DMS53 (cell line): ENCODE results near the gene AGPS.
"Not testable (repeated sequence)": the region's sequence is repeated elsewhere in the genome, so short reads cannot be mapped to it uniquely, and the experiment has no call there.

Experiments used
- DNase-seq: peaks from one replicate; lab custom pipeline; 2025; lab: John Stamatoyannopoulos, UW

Gene AGPS

GRCh38 chr2:177424120-177424519 is 31.5 kb downstream of the AGPS start:
- DNase-seq: not testable (repeated sequence)

- not testable (repeated sequence) for DNase-seq
These were observed 32.0 kb downstream of the AGPS start for GRCh38 chr2:177424620-177425019.

DNA sequence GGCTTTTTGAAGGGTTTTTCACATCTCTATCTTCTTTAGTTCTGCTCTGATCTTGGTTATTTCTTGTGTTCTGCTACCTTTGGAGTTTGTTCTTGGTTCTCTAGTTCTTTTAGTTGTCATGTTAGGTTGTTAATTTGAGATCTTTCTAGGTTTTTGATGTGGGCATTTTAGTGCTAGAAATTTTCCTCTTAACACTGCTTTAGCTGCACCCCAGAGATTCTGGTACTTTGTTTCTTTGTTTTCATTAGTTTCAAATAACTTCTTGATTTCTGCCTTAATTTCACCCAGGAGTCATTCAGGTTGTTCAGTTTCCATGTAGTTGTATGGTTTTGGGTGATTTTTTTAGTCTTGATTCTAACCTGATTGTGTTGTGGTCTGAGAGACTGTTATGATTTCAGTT is 34.7 kb downstream of the AGPS start:
- no peak for DNase-seq

DNA sequence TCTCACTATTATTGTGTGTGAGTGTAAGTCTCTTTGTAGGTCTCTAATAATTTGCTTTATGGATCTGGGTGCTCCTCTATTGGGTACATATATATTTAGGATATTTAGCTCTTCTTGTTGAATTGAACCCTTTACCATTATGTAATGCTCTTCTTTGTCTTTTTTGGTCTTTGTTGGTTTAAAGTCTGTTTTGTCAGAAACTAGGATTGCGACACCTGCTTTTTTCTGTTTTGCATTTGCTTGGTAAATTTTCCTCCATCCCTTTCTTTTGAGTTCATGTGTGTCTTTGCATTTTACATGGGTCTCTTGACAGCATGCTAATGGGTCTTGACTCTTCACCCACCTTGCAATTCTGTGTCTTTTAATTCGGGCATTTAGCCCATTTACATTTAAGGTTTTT is 35.4 kb downstream of the AGPS start:
- DNase-seq: not testable (repeated sequence)

DNA sequence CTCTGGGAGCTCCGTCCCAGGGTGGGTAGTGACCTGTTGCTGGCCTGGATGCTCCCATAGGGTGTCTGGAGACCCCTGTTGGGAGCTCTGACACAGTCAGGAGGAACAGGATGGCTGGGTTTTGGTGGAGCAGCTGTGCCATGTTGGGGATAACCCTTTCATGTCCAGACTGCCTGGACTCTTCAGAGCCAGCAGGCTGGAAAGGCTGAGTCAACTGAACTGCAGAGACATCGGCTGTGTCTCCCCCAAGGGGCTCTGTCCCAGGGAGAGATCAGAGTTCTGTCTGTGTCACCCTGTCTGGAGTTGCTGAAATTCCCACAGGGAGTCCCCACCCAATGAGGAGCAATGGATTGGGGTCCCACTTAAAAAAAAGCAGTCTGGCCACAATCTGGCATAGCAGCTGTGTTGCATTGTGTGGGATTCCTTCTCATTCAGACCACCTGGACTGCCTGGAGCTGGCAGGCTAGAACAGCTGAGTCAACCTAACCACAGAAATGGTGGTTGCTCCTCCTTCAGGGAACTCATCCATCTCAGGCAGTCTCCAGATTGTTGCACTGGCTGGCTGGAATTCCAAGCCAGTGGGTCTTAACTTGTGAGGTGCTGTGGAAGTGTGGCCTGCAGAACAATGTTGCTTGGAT is 37.2 kb downstream of the AGPS start:
- DNase-seq: no peak

- DNase-seq: no peak
These were observed 37.8 kb downstream of the AGPS start for GRCh38 chr2:177430411-177430810.

DNA sequence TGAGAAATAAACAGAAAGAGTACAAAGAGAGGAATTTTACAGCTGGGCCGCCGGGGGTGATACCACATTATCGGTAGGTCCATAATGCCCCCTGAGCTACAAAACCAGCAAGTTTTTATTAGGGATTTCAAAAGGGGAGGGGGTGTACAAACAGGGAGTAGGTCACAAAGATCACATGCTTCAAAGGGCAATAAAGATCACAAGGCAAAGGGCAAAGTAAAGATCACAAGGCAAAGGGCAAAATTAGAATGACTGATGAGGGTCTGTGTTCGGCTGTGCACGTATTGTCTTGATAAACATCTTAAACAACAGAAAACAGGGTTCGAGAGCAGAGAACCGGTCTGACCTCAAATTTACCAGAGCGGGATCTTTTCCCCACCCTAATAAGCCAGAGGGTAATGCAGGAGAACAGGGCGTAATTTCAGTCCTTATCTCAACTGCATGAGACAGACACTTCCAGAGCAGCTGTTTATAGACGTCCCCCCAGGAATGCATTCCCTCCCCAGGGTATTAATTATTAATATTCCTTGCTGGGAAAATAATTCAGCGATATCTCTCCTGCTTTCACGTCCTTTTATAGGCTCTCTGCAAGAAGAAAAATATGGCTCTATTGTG is 38.6 kb downstream of the AGPS start:
- DNase-seq: not testable (repeated sequence)

DNA sequence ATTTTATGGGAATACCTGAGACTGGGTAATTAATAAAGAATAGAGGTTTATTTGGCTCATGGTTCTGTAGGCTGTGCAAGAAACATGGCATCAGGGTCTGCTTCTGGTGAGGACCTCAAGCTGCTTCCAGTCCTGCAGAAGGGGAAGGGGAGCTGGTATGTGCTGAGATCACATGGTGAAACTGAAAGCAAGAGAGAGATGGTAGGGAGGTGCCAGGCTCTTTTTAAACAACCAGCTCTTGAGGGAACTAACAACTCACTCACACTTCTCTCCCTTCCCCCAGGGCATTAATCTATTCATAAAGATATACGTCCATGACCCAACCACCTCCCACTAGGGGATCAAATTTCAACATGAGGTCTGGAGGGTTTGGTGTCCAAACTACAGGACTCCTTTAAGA is 40.1 kb downstream of the AGPS start:
- no peak for DNase-seq

DNA sequence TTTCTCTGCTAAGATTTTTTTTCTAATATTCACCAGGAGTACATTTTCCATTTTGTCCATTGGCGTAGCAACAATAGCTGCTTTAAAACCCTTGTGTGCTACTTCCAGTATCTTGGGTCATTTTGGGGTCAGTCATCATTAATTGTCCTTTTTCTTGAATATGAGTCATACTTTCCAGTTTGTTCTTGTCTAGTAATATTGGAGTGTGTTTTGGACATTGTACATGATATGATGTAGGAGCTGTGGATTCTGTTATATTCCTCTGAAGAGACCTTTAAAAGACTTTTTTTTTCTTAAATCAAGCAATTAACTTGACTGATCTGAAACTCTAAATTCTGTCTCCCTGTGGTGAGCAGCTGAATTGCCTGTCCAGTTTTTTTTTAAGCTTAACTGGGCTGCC is 40.8 kb downstream of the AGPS start:
- DNase-seq: peak; percentile 28

DNA sequence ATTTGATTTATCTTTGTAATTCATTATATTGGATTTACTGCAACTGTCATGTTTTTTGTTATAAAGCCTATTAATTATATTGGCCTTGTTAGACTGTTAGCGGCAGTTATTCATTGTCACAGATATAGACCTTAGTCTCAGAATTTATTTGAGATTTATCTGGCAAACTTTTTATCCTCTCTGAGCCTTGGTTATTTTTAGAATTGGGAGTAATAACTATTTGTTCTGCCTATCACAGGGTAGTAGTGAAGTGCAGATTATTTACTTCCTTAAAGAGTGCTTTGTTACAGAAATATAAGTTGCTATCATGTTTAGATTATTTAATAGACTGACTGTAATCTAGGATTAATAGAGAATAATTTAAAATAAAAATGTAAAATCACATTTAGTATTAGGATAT is 41.9 kb downstream of the AGPS start:
- no peak for DNase-seq

- DNase-seq: no peak
These were observed 52.6 kb downstream of the AGPS start for GRCh38 chr2:177445200-177445599.

- DNase-seq: no peak
These were observed 55.5 kb downstream of the AGPS start for GRCh38 chr2:177448031-177448430.

GRCh38 chr2:177449159-177449558 is 56.6 kb downstream of the AGPS start:
- DNase-seq: no peak

- no peak for DNase-seq
These were observed 62.6 kb downstream of the AGPS start for GRCh38 chr2:177455187-177455586.

- not testable (repeated sequence) for DNase-seq
These were observed 67.2 kb downstream of the AGPS start for GRCh38 chr2:177459756-177460155.

GRCh38 chr2:177460973-177461585 is 68.5 kb downstream of the AGPS start:
- no peak for DNase-seq

DNA sequence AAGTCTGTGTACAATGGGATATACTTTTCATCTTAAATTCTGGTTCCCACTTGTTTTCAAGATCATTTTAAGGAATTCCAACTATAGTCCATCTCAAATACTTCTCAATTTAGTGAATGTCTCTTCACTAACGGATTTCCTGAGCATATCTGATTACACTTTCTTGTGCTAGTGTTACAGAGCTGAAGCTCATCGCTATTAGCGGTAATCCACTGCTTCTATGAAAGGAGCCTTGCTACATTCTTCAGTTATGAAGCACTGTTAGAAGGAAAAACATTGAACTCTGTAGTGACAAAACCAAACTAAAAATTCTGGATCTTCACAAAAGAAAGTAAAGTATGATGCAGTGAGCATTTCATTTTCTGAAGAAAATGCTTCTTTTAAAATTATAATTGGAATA is 72.0 kb downstream of the AGPS start:
- no peak for DNase-seq

DNA sequence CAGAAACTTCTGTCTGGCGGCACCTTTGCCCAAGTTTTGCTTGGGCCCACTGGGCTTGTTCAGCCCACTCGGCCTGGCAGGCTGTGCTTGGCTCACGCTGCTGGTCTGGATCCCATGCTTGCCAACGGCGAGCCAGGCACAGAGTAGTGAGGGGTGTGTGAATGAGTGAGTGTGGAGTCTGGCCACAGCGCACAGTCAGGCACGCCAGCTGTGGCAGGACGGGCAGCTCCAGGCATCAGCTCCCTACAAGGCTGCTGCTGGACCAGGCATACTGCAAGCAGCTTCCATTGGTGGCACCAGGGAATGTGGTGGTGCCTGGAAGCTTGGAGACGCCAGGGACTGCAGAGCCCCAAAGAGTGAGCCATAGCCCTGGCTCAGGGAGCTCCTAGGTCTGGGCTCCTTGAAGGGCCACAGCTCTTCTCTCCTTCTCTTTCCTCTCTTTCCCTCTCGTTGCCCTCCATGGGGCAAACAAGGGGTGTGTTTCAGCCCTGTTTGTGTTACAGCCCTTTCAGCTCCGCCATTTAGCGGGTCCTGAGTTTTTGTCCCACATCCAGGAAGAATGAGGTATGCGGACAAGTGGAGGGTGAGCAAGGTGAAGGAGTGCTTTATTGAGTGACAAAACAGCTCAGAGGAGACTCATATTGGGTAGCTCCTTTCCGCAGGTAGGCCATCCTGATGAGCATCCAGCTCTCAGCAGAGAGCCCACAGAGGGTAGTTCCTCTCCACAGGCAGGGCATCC is 73.0 kb downstream of the AGPS start:
- no peak for DNase-seq

DNA sequence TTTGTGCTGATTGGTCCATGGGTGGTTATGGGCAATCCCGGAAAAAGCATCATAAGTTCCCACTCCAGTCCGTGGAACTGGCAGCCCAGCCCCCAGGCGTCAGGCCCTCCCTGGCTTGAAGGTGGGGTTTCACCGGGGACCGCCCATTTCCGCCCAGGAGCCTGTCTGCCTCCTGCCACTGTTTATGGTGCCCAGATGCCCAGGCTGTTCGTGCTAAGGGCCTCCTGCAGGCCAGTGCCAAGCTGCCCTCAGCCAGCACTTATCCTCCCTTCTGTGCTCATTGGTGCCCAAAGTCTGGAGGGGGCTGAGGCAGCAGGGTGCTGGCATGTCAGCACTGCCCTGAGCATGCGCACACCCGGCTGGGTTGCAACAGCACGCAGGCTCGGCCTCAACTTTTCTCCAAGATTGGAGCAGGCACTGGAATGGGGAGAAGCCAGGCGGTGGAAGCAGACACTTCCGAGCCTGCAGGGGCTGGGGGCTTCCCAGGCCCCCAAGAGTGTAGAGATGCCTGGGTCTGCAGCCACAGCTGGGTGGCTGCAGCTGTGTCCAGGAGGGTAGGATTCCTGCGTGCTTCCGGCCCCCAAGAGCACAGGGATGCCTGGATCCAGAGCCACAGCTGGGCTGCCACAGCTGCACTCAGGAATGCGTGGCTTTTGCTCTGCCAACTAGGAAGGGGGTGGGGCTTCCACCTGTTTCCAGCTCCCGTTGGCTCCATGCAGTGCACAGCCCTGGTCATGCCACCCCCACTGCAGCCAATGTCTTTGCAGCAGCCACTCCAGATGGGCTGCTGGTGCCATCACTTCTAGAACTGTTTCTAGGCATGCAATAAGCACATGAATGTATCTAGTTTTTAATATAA is 74.0 kb downstream of the AGPS start:
- no peak for DNase-seq

DNA sequence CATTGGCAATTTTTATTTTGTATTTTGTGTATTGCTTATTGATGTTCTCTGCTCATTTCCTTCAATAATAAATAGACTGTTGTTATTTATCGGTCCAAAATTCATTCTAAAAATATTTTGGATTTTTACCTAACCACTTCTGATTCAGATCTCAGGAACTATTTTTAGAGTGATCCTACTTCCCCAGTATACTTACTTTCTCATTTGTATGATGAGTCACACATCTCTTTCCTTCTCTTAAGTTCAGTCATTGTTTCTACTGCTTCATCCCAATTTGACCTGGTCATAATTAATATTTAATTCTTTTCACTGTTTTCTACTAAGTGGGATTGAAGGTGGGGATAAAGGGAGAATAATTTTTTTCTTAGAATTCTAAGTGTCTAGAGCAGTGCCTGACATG is 75.1 kb downstream of the AGPS start:
- DNase-seq: no peak

DNA sequence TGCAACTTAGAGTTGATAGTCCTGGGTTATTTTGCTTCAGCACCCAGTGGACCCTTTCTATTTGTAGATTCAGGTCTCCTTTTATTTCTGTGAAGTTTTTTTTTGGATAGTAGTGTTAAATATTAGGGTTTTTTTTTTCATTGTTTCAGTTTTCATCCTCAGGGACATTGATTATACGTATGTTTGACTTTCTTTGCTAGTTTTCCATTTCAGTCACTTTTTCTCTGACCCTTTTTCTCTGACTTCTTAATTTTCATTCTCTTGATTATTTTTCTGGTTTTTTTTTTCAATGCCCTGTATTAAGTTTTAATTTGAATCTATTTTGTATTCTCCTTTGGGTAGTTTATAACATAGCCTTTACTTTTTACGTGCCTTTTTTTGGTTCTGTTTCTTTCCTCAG is 79.4 kb downstream of the AGPS start:
- DNase-seq: no peak

DNA sequence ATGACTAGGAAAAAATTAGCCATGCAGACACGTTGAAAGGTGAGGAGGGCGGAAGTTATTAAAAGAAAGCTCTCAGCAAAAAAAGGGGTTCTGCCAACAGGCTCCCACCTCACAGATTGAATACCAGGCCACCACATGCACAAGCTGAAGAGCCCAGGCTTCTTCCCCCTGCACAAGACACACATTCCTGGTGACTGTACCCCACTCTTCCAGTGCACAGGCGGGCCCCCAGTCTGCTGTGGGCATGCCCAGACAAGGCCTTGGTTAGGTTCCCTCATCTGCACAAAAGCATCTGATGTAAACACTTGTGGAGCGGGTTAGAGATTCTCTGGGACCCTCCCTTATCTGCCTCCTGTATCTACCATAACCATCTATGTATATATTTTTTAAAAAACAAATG is 81.7 kb downstream of the AGPS start:
- DNase-seq: no peak
